Activated T-cell treated with anti-CD3 and anti-CD28 coated beads for 48 hours (primary cell): Measurements from ENCODE around the gene IGF2BP3.

ENCODE experiments used
- DNase-seq: peaks from one replicate; pipeline ENCODE4 v3.0.0-alpha.2; 2020; ENCODE audit warnings: low read depth

IGF2BP3 gene

DNA sequence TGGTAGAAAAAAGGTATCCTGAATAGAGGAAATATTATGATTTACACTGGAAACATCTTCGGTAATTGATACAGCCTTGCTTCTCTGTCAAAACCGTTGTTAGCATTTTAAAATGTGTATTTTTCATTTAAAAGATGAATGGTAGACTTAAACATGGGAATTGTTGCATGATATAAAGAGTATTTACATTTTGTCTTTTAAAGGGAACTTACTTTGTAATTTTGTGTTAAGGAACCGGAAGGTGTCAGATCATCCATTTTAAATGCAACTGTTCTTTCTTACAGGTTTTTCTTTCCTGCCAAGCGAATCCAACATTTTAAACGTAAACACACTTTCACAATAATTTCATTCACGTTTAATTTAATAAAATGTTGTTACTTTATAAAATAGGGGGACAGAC, 1.8 kb upstream of the IGF2BP3 start:
- no peak for DNase-seq

- DNase-seq: peak; percentile 30
Observed at GRCh38 chr7:23471106-23471859, 992 bp upstream of the IGF2BP3 start.

GRCh38 chr7:23469961-23470250, 385 bp downstream of the IGF2BP3 start:
- no peak for DNase-seq

GRCh38 chr7:23469150-23469960, 936 bp downstream of the IGF2BP3 start:
- peak; percentile 25 for DNase-seq

GRCh38 chr7:23468526-23469149, 1.7 kb downstream of the IGF2BP3 start:
- no peak for DNase-seq

DNA sequence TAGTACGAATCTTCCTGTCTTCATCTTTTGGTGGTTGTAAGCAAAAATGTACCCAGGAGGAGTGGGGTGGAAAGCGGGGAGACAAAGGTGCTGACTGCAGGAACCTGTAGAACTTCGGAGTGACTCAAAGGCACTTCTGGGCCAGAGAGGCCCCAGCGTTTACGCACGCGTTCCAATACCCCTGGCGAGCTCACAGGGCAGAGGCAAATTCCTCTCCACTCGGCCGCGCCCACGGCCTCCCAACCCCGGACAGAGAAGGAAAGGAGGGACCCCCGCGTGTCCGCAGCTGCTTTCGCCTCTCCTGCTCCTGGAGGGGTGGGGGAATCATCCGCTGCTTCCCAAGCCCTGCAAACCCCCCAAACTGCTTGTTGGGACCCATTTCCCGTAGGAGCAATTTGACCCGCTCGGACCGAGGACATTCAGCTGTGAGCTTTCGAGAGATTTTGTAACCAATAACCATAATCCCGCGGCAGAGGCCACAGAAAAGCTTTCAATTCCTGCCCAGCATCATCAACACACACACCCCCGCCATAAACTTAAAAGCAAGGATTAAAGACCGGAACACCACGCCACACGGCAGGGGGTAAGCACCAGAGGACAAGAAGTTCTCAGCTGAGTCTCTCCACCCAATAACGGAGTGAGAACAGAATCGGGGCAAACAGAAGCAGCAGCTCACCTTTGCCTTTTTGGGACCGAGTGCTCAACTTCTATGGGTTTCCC, 2.3 kb downstream of the IGF2BP3 start:
- DNase-seq: no peak

- DNase-seq: no peak
Observed at GRCh38 chr7:23467291-23467805, 2.9 kb downstream of the IGF2BP3 start.

- no peak for DNase-seq
Observed at GRCh38 chr7:23462846-23463245, 7.4 kb downstream of the IGF2BP3 start.

GRCh38 chr7:23458044-23458443, 12.2 kb downstream of the IGF2BP3 start:
- no peak for DNase-seq

DNA sequence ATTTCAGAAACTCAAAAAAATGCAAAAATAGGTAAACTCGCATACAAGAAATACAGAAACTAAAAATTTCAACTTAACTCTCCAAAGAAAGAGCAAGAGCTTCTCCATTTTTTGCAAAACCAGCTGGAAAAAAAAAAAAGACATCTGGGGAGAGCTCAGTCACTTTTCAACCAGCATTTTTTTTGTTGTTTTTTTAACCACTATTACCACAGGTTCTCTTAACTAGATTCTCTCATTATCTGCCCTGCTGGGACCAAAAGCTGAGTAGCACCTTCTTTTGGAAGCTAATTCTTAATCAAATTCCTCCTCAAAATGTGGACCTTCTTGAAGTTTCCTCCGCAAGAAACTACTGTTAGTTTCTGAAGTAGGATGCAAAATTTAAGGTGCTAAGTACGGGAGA, 14.2 kb downstream of the IGF2BP3 start:
- DNase-seq: no peak

DNA sequence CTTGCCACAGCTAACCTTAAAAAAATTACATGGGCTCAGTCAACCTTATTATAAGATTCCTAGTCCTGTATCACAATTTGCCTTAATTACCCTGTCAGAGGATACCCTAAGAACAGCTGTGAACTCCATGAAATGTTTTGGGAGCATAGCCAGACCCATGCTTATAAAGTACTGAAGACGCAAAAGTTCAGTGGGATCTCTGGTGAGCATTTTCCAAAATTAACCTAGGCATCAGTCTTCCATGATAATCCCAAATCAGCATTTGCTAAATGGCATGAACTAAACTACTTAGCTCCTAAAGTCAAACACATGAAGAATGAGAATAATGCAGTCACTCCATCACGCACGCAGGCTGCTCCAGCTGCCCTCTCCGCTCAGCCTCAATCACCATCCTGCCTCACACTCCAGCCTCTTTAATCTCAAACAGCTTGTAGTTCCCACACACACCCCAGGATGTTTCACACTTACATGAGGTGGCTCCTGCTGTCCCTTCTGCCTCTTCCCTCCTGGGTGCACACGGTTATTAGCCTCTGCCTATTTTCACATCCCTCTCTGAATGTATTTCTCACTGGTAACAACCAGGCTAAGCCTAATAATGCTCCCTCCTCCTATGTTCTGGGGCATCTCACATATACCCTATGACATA, 15.3 kb downstream of the IGF2BP3 start:
- DNase-seq: no peak

- DNase-seq: no peak
Observed at GRCh38 chr7:23450518-23450917, 19.8 kb downstream of the IGF2BP3 start.

DNA sequence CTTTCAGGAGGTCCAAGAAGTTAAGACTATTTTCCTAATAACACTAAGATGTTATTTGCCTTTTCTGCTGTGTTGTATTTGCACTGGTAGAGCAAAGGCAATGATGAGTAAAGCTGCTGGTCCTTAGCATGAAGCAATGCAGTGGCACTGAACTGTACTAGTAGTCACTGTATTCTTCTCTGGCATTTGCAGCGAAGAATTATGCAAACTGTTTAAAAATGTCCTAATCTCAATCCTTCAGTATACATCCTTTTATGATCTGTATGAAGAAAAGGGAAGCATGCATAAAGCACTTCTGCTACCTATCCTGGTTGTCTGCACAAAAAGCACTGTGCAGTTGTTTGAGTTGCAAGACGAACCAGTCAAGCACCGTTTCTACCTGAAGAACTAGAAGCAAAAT, 20.4 kb downstream of the IGF2BP3 start:
- DNase-seq: no peak

- no peak for DNase-seq
Observed at GRCh38 chr7:23445326-23445725, 25.0 kb downstream of the IGF2BP3 start.

GRCh38 chr7:23443974-23444373, 26.3 kb downstream of the IGF2BP3 start:
- DNase-seq: no peak

DNA sequence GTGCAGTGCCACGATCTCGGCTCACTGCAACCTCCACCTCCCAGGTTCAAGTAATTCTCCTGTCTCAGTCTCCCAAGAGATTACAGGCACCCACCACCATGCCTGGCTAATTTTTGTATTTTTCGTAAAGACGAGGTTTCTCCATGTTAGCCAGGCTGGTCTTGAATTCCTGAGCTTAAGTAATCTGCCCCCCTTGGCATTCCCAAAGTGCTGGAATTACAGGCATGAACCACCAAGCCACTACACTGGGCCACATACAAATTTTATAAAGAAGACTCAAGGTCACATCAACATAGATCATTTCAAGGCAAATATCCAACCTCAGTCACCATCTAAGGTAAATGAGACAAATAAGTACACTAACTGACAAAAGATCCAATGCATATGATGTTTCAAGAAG, 32.1 kb downstream of the IGF2BP3 start:
- DNase-seq: no peak

- no peak for DNase-seq
Observed at GRCh38 chr7:23434147-23434917, 36.0 kb downstream of the IGF2BP3 start.

DNA sequence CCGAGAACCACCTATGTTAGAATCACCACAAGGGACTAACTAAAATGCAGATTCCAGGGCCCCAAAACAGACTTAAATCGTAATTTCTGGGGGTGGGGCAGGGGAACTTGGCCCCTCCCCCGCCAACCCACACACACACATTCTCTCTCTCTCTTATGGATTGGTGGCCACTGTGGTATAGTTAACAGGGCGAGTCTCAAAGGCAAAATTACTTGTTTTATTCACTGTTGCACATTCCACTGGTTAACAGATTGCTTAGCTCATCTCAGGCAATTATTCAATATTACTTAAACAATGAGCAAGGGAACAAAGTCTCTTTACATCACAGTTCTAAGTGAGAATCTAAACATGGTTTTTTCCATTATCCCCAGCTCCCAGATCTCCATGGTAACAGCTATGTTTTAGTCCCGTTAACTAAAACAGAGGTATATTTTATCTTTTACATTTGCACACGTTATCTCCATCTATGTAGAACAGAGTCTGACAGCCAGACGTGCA, 38.5 kb downstream of the IGF2BP3 start:
- no peak for DNase-seq

DNA sequence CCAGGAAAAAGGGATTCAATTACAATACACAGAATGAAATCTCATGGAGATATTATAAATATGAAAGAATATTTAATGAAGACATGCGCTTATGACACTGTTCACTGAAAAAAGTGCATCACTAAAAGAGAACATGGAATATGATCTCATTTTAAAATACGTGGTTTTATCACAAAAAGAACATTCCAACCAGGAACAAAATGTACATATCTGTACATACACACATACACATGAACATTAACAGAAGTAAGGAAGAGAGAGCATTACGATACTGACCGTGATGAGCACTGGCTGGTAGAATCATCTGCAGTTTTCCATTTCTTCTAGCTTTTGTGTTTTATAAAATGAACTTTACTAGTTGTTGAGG, 39.4 kb downstream of the IGF2BP3 start:
- no peak for DNase-seq

DNA sequence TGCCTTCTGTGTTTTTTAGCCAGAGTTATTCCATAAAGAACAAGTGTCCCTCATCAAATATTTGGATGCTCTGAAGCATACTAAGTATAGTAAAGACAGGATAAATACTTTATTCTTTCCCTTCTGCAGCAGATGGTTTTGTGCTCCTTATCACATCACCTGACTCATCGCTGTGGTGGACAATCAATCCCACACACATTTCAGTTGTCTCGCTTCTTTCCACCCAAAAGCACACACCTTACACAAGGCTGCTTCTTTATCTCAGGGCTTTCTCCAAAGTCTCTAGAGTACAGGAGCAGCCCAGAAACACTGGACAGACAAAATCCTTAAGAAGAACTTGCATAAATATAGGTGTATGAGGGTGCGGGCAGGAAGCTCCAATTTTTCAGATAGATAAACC, 43.4 kb downstream of the IGF2BP3 start:
- no peak for DNase-seq

DNA sequence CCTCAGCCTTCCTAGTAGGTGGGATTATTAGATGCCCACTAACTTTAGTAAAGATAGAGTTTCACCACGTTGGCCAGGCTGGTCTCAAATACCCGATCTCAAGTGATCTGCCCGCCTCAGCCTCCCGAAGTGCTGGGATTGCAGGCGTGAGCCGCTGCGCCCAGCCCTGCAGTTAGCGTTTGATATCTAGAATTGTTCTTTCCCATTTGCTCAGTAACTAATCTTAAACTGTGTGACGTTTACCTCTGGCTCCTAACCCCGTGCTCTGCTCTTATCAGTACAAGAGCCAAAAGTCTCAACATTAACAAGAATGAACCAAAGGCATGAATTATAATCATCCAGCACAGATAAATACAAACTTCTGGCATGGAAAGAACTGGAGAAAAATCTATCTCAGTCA, 47.4 kb downstream of the IGF2BP3 start:
- no peak for DNase-seq
